ENCODE data around the gene ITGA2B.
"Not testable (repeated sequence)": the region's sequence is repeated elsewhere in the genome, so short reads cannot be mapped to it uniquely, and the experiment has no call there.

Gene ITGA2B

GRCh38 chr17:44351961-44352827 is 37.3 kb downstream of the ITGA2B start:
- DNase-seq, result no peak

DNA sequence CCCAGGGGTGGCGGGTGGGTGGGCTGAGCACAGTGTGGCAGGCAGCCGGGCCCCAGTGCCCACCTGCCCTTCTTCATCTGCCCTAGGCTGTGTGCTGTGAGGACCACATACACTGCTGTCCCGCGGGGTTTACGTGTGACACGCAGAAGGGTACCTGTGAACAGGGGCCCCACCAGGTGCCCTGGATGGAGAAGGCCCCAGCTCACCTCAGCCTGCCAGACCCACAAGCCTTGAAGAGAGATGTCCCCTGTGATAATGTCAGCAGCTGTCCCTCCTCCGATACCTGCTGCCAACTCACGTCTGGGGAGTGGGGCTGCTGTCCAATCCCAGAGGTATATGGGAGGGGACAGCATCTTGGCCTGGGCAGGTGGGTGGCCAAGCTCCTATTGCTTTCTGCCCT is 38.0 kb downstream of the ITGA2B start:
- DNase-seq, result no peak

DNA sequence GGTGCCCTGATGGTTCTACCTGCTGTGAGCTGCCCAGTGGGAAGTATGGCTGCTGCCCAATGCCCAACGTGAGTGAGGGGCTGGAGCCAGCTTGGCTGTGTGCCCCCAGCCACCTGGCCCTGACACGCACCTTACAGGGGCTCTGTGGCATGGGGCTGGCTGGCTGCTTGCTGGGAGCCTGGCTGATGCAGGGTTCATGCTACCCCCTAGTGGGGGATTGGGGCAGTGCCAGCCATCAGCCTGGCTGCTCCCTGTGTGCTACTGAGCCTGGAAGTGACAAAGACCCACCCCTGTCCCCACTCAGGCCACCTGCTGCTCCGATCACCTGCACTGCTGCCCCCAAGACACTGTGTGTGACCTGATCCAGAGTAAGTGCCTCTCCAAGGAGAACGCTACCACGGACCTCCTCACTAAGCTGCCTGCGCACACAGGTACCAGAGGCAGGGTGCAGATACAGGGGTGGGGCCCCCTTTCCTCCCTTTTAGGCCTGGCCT is 38.7 kb downstream of the ITGA2B start:
- peak; percentile 84 for DNase-seq

- no peak for DNase-seq
These were observed 39.8 kb downstream of the ITGA2B start for GRCh38 chr17:44349553-44350070.

DNA sequence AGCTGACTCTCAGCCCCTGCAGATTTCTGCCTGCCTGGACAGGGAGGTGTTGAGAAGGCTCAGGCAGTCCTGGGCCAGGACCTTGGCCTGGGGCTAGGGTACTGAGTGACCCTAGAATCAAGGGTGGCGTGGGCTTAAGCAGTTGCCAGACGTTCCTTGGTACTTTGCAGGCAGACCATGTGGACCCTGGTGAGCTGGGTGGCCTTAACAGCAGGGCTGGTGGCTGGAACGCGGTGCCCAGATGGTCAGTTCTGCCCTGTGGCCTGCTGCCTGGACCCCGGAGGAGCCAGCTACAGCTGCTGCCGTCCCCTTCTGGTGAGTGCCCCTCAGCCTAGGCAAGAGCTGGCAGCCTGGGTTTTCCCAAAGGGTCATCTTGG is 40.5 kb downstream of the ITGA2B start:
- DNase-seq, result no peak

DNA sequence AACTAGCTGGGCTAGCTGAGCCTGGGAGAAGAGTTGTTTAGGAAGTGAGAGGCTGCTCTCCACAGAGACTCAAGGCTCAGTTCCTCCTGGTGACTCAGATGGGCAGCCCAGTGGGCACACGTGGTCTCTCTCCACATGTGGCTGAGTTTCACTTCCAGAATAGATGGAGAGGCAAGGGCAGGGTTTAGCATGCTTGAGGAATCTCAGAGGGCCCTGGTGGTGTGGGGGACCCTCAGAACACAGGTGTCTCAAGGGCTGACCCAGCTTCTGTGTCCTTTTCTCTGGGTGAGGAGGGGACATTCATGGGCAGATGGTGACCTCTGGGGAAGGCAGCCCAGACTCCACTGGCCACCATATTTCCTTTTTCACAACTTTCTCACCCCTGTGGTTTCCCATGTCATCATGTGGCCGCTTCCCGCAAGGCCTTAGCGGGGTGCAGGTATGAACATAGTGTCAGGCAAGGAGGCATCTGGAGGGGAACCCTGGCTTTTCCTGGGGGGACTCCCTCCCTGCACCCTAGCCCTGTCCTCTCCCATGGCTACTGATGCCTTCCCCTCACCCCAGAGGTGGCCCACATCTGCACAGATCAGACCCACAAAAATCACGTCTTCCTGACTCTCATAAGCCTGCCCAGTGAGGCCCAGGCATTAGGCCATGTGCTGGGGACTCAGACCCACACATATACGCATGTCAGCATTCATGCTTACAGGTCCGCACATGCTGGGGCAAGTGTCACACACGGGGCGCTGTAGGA is 41.0 kb downstream of the ITGA2B start:
- DNase-seq, result no peak

DNA sequence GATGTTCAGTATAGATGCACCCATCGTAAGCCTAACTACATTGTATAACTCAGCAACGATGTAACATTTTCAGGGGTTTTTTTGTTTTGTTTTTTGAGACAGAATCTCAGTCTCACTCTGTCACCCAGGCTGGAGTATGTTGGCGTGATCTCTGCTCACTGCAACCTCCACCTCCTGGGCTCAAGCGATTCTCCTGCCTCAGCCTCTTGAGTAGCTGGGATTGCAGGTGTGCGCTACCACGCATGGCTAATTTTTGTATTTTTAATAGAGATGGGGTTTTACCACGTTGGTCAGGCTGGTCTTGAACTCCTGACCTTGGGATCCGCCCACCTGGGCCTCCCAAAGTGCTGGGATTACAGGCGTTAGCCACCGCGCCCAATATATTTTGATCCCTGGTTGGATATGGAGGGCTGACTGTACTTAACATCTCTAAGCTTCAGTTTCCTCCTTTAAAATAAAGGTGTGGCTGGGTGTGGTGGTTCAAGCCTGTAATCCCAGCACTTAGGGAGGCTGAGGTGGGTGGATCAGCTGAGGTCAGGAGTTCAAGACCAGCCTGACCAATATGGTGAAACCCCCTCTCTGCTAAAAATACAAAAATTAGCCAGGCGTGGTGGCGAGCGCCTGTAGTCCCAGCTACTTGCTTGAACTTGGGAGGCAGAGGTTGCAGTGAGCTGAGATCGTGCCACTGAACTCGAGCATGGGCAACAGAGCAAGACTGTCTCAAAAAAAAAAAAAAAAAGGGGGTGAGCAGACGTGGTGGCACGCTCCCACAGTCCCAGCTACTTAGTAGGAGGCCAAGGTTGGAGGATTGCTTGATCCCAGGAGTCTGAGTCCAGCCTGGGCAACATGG is 42.0 kb downstream of the ITGA2B start:
- not testable (repeated sequence) for DNase-seq

- DNase-seq, result no peak
These were observed 43.2 kb downstream of the ITGA2B start for GRCh38 chr17:44346064-44346844.

- peak; percentile 54 for DNase-seq
These were observed 43.9 kb downstream of the ITGA2B start for GRCh38 chr17:44345454-44346026.

DNA sequence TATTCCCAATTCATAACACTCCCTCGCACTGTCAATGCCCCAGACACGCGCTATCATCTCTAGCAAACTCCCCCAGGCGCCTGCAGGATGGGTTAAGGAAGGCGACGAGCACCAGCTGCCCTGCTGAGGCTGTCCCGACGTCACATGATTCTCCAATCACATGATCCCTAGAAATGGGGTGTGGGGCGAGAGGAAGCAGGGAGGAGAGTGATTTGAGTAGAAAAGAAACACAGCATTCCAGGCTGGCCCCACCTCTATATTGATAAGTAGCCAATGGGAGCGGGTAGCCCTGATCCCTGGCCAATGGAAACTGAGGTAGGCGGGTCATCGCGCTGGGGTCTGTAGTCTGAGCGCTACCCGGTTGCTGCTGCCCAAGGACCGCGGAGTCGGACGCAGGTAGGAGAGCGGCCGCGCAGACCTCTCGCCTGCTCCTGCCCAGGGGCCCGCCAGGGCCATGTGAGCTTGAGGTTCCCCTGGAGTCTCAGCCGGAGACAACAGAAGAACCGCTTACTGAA is 44.5 kb downstream of the ITGA2B start, which contains the start of gene GRN:
TSS of gene GRN (plus strand) at position 364 of the 515 bp plus-strand sequence. CDS start 3,863 bp downstream, outside the sequence.
- DNase-seq, result peak; percentile 92

GRCh38 chr17:44343510-44344209 is 45.8 kb downstream of the ITGA2B start:
- no peak for DNase-seq

- not testable (repeated sequence) for DNase-seq
These were observed 48.9 kb downstream of the ITGA2B start for GRCh38 chr17:44340553-44340952.

DNA sequence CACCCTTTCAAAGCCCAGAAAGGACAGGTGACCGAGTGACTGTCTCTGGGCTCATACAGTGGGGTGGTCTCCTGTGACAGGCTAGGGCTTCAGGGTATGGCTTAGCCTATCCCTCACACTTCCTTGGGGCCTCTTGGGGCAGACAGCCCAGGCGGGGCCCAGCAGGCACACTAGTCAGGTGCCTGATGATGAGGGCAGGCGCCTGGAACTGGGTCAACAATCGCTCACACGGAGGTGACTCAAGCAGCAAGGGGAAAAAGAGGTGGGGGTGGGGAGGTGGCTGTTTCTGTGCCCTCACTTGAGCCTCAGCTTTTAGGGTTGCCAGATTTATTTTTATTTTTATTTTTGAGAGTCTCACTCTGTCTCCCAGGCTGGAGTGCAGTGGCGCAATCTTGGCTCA is 50.7 kb downstream of the ITGA2B start:
- peak; percentile 49 for DNase-seq

GRCh38 chr17:44335968-44336367 is 53.5 kb downstream of the ITGA2B start:
- DNase-seq, result no peak

DNA sequence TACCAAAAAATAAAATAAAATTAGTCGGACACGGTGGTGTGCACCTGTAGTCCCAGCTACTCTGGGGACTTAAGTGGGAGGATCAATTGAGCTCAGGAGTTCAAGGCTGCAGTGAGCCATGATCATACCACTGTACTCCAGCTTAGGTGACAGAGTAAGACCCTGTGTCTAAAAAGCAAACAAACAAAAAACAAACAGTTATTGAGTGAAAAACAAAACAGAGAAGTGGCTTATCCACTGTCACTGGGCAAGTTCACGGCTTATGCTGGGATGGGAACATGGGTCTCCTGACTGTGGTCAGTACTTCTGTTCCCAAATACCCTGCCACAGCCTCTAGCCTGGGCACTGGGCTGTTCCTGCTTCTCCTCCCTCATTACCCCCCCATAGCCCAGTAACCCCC is 53.9 kb downstream of the ITGA2B start:
- DNase-seq, result no peak

- DNase-seq, result no peak
These were observed 54.7 kb downstream of the ITGA2B start for GRCh38 chr17:44334727-44335126.

- no peak for DNase-seq
These were observed 55.1 kb downstream of the ITGA2B start for GRCh38 chr17:44334315-44334714.

- no peak for DNase-seq
These were observed 56.1 kb downstream of the ITGA2B start for GRCh38 chr17:44333371-44333770.

DNA sequence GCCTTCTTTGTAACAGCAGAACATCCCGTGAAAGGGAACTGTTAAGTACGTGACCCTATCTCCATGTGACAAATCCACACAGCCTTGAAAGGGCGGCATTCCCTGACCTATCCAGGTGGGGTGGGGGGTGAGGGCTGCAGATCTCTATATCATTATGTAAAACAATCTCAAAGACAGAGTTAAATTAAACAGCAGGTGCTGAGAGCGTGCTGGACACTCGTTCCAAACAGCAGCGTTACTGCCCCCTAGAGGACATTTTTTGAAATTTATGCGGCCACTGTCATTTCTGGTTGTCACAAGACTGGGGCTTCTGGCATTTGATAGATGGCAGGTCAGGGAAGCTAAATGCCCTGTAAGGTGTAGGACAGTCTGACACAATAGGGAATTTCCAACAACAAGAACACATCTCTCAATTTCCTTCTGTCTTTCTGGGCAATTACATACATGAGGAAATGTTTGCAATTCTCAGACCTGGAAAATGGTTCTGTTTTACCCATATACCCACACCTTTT is 58.1 kb downstream of the ITGA2B start:
- DNase-seq, result peak; percentile 80

- DNase-seq, result not testable (repeated sequence)
These were observed 59.2 kb downstream of the ITGA2B start for GRCh38 chr17:44330263-44330662.
